RWPE1 (cell line): ENCODE measurements around the gene MST1.

Experiments
- CTCF ChIA-PET: fragments of 350-600 bp; sonication (Branson Sonifier 250); formaldehyde crosslinking; extraction: SDS; loops from one replicate; lab custom pipeline; 2021; lab: Yijun Ruan, JAX
- POLR2A ChIA-PET: fragments of 400-600 bp; formaldehyde crosslinking; extraction: SDS; loops from one replicate; lab custom pipeline; 2020; ENCODE audit warnings: antibody characterized with exemption; ENCODE audit not compliant: low non-redundant PET; lab: Yijun Ruan, JAX
- DNase-seq: peaks from one replicate; pipeline ENCODE4 v3.0.0; 2012; ENCODE audit warnings: low spot score
- H3K27ac ChIP-seq: fragments of 450-650 bp; 2 replicates; pipeline ENCODE4 v1.5.1; 2017
- CTCF ChIP-seq: fragments of 450-650 bp; conservative IDR thresholded peaks from 2 replicates; pipeline ENCODE4 v1.5.1; 2017; ENCODE audit warnings: low read depth, mild to moderate bottlenecking

Gene MST1

GRCh38 chr3:49655731-49656285, 33.5 kb downstream of the MST1 start:
- CTCF ChIA-PET, result no interaction called here
- POLR2A ChIA-PET, result no interaction called here
- no peak for DNase-seq
- TF ChIP-seq CTCF, result no peak
- peak overlapping the region; percentile 68 for H3K27ac ChIP-seq

GRCh38 chr3:49654955-49655556, 34.2 kb downstream of the MST1 start:
- no peak for DNase-seq
- peak overlapping the region; percentile 68 for H3K27ac ChIP-seq
- ChIA-PET POLR2A (no interaction called here), CTCF (interaction anchor here (0.6 kb wide), 1 partner anchor 148 kb away, joined by 8 read pairs; no protein-coding TSS in a partner anchor)
- TF ChIP-seq CTCF, result no peak

GRCh38 chr3:49654176-49654825, 35.0 kb downstream of the MST1 start:
- POLR2A ChIA-PET, result no interaction called here
- no peak for DNase-seq
- TF ChIP-seq CTCF, result no peak
- CTCF ChIA-PET, result interaction anchor here (0.6 kb wide), 1 partner anchor 148 kb away, joined by 8 read pairs; no protein-coding TSS in a partner anchor
- peak overlapping the region; percentile 68 for H3K27ac ChIP-seq

- no peak for DNase-seq
- TF ChIP-seq CTCF, result no peak
- ChIA-PET CTCF (interaction anchor here (0.6 kb wide), 1 partner anchor 105 kb away, joined by 3 read pairs; no protein-coding TSS in a partner anchor), POLR2A (no interaction called here)
- no peak overlapping the region for H3K27ac ChIP-seq
These were observed 35.7 kb downstream of the MST1 start for GRCh38 chr3:49653621-49654020.

GRCh38 chr3:49652903-49653415, 36.3 kb downstream of the MST1 start:
- CTCF ChIA-PET, result interaction anchor here (0.6 kb wide), 1 partner anchor 105 kb away, joined by 3 read pairs; no protein-coding TSS in a partner anchor
- TF ChIP-seq CTCF, result no peak
- no peak for DNase-seq
- H3K27ac ChIP-seq, result no peak overlapping the region
- POLR2A ChIA-PET, result no interaction called here

GRCh38 chr3:49652218-49652902, 36.9 kb downstream of the MST1 start:
- DNase-seq, result no peak
- TF ChIP-seq CTCF, result no peak
- ChIA-PET POLR2A (no interaction called here), CTCF (no interaction called here)
- H3K27ac ChIP-seq, result no peak overlapping the region
